ENCODE results near the gene WARS2. TPM values are rescaled to one million over a fixed set of nuclear protein-coding genes. Genes with fewer than 3 reads are reported as not detected.
A peak's percentile ranks its signal among the peaks of the same experiment; 100 is the strongest.
"Not testable (repeated sequence)": the region's sequence is repeated elsewhere in the genome, so short reads cannot be mapped to it uniquely, and the experiment has no call there.

Gene WARS2
- 10 to 100 TPM; 16.0 to 25.2 TPM for total RNA-seq

DNA sequence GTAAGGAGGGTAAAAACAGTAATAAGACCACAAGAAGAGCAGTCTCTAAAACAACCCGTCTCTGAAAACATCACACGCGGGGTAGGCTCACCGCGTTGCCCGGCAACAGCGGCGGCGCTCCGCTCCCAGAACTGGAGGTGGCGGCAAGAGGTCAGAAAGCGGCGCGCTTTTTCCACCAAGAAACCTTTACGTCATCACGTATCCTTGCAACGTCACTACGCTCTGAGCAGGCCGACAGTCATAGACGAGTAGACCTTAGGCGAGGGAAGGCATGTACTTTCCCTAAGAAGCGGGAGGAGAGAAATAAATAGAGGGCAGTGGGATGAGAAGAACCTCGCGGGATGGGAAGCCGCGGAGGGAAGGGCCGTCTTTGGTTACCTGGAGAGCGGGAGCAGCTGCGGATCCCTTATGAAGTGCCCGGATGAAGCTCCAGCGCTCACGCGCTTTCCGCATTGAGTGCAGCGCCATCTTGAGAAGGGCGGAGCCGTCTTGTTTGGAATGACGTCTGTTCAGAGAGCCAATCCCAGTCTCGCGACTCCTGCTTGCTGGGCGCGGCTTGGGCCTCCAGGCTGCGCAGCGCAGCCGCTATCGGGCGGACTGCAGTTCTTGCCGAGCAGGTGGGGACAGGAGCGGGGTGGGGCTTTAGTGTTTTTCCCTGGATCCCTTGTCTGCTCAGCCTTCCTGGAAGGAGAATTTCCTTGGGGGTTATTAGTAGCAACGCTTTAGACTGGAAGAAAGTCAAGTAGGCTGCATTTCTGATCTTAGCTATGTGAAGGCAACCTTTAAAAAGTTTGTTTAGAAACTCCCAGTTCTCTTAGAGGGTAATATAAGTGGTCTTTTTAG is at the start of gene WARS2:
Gene WARS2, minus strand, starts transcription at position 477 of the 843 bp plus-strand sequence. Its CDS starts 9 bp downstream, at position 468.
- H3K27ac Mint-ChIP-seq, result no peak within 1 kb of the TSS
- no peaks in the 10 kb centered on the region for H3K9me3 Mint-ChIP-seq (ENCODE audit: low read depth)
- H3K4me3 Mint-ChIP-seq, result no peak within 1 kb of the TSS
- intact Hi-C loops (cut with DNase I, micrococcal nuclease), result loop anchor here (1.0 to 10.0 kb wide), 7 partner anchors 572 to 1773 kb away; partner anchors contain the start of genes GDAP2 (in 2 of the 2), WDR3 (in 2 of the 2), MAN1A2 (in 1 of the 2) and PHGDH (in 1 of the 2)
- ChIA-PET POLR2A (no interaction called here), CTCF (interaction anchor here (1.2 kb wide), 1 partner anchor 9 kb away, joined by 3 read pairs; no protein-coding TSS in a partner anchor)
- peak; percentile 94 for DNase-seq
- ATAC-seq, result peak; percentile 95
- no peaks in the 10 kb centered on the region for H3K27me3 Mint-ChIP-seq
- peaks cover 25% of the 10 kb centered on the region for H3K36me3 Mint-ChIP-seq (ENCODE audit: low read depth)
- H3K4me1 Mint-ChIP-seq, result peaks cover 13% of the 10 kb centered on the region

DNA sequence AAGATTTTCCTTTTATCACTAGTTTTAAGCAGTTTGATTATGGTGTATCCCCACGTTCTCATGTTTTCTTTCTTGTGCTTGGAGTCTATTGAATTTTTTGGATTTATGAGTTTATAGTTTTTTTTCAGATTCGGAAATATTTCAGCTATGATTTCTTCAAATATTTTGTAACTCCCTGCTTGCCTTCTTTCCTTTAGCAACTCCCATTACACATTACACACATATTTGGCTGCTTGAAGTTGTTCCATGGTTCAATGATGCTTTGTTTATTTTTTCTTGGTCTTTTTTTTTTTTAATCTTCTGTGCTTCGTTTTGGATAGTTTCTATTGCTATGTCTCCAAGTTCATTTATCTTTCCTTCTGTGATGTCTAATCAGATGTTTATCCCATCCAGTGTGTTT is 48.5 kb upstream of the WARS2 start:
- peaks cover 9% of the 10 kb centered on the region for H3K9me3 Mint-ChIP-seq (ENCODE audit: low read depth)
- no peak for DNase-seq
- peaks cover 40% of the 10 kb centered on the region for H3K36me3 Mint-ChIP-seq (ENCODE audit: low read depth)
- H3K27ac Mint-ChIP-seq, result no peak overlapping the region
- no peak for ATAC-seq
- intact Hi-C loops (cut with DNase I, micrococcal nuclease), result no loop called here
- no peaks in the 10 kb centered on the region for H3K27me3 Mint-ChIP-seq
- H3K4me3 Mint-ChIP-seq, result no peak overlapping the region
- POLR2A ChIA-PET, result no interaction called here
- H3K4me1 Mint-ChIP-seq, result no peaks in the 10 kb centered on the region
- CTCF ChIA-PET, result no interaction called here

DNA sequence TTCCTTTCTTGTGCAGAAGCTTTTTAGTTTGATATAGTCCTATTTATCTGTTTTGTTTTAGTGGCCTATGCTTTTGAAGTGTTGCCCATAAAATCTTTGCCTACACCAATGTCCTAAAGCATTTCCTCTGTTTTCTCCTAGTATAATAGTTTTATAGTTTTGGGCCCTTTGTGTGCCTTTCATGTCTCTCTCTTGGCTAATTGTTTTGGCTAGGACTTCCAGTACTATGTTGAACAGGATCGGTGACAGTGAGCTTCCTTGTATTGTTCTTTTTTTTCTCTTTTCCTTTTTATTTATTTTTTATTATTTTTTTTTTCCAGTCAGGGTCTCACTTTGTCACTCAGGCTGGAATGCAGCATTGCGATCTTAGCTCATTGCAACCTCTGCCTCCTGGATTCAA is 47.0 kb upstream of the WARS2 start:
- intact Hi-C loops (cut with DNase I, micrococcal nuclease), result no loop called here
- ATAC-seq (no peak), DNase-seq (no peak)
- H3K4me1 Mint-ChIP-seq, result no peaks in the 10 kb centered on the region
- H3K9me3 Mint-ChIP-seq (ENCODE audit: low read depth), result peaks cover 9% of the 10 kb centered on the region
- no peaks in the 10 kb centered on the region for H3K27me3 Mint-ChIP-seq
- ChIA-PET POLR2A (no interaction called here), CTCF (no interaction called here)
- H3K4me3 Mint-ChIP-seq, result no peak overlapping the region
- no peak overlapping the region for H3K27ac Mint-ChIP-seq
- H3K36me3 Mint-ChIP-seq (ENCODE audit: low read depth), result peaks cover 42% of the 10 kb centered on the region

DNA sequence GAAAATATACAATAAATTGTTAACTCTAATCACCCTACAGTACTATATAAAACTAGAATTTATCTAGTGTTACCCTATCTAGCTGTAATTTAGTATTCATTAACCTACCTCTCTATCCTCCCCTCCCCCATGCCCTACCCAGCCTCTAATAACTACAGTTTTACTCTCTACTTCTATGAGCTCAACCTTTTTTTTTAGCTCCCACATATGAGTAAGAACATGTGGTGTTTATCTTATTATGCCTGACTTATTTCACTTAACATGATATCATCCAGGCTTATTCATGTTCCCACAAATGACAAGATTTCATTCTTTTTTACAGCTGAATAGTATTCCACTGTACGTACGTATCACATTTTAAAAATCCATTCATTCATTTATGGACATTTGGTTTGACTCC is 46.0 kb upstream of the WARS2 start:
- intact Hi-C loops (cut with DNase I, micrococcal nuclease), result no loop called here
- H3K36me3 Mint-ChIP-seq (ENCODE audit: low read depth), result peaks cover 46% of the 10 kb centered on the region

DNA sequence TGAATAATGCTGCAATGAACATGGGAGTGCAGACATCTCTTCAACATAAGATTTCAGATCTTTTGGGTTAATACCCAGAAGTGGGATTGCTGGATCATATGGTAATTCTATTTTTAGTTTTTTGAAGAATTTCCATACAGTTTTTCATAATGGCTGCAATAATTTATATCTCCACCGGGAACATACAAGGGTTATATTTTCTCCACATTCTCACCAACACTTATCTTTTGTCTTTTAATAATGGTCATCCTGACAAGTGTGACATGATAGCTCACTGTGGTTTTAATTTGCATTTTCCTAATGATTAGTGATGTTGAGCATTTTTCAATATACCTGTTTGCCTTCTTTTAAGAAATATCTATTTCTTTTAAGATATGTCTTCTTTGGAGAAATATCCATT is 44.5 kb upstream of the WARS2 start:
- intact Hi-C loops (cut with DNase I, micrococcal nuclease), result no loop called here
- no peak overlapping the region for H3K4me3 Mint-ChIP-seq
- DNase-seq, result no peak
- peaks cover 42% of the 10 kb centered on the region for H3K36me3 Mint-ChIP-seq (ENCODE audit: low read depth)
- ChIA-PET POLR2A (no interaction called here), CTCF (interaction anchor here (0.6 to 0.7 kb wide), 2 partner anchors 11 to 191 kb away, joined by 3 read pairs; no protein-coding TSS in a partner anchor)
- H3K27ac Mint-ChIP-seq, result no peak overlapping the region
- peaks cover 11% of the 10 kb centered on the region for H3K9me3 Mint-ChIP-seq (ENCODE audit: low read depth)
- no peak for ATAC-seq
- H3K4me1 Mint-ChIP-seq, result no peaks in the 10 kb centered on the region
- H3K27me3 Mint-ChIP-seq, result no peaks in the 10 kb centered on the region

More for the DNA sequence above, 46.0 kb upstream of the WARS2 start:
- ChIA-PET POLR2A (no interaction called here), CTCF (no interaction called here)
- Mint-ChIP-seq H3K4me1 (no peaks in the 10 kb centered on the region), H3K4me3 (no peak overlapping the region), H3K9me3 (ENCODE audit: low read depth) (peaks cover 11% of the 10 kb centered on the region), H3K27me3 (no peaks in the 10 kb centered on the region), H3K27ac (no peak overlapping the region)
- ATAC-seq, result no peak
- no peak for DNase-seq

DNA sequence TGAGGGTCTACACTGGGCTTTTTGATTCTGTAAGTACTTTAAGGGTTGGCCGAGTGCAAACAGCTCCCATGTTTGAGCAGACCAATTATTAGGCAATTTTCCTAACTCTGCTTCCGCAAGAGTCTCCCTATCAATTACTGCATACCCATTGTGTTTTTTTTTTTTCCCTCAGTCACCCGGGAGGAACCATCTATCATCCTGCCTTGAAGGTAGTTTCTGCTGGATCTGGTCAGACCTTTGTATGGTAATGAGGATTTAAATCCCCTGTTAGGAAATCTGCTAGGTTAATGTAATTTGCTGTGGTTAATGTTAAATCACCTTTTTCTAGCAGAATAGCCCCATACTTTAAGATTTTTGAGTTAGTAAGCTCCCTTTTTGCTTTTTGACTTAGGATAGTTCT is 40.8 kb upstream of the WARS2 start:
- ATAC-seq, result no peak
- Mint-ChIP-seq H3K27me3 (no peaks in the 10 kb centered on the region), H3K4me1 (no peaks in the 10 kb centered on the region), H3K36me3 (ENCODE audit: low read depth) (peaks cover 46% of the 10 kb centered on the region), H3K27ac (no peak overlapping the region), H3K9me3 (ENCODE audit: low read depth) (peaks cover 15% of the 10 kb centered on the region), H3K4me3 (no peak overlapping the region)
- DNase-seq, result no peak
- intact Hi-C loops (cut with DNase I, micrococcal nuclease), result no loop called here
- POLR2A ChIA-PET, result no interaction called here
- CTCF ChIA-PET, result no interaction called here

DNA sequence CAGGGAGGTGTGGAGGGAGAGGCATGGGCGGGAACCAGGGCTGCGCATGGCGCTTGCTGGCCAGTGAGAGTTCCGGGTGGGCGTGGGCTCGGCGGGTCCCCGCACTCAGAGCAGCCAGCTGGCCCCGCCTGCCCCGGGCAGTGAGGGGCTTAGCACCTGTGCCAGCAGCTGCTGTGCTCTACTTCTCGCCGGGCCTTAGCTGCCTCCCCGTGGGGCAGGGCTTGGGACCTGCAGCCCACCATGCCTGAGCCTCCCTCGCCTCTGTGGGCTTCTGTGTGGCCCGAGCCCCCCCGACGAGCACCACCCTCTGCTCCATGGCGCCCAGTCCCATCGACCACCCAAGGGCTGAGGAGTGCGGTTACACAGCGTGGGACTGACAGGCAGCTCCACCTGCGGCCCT is 38.6 kb upstream of the WARS2 start:
- Mint-ChIP-seq H3K4me1 (no peaks in the 10 kb centered on the region), H3K36me3 (ENCODE audit: low read depth) (peaks cover 57% of the 10 kb centered on the region), H3K9me3 (ENCODE audit: low read depth) (peaks cover 17% of the 10 kb centered on the region), H3K4me3 (no peak overlapping the region), H3K27me3 (no peaks in the 10 kb centered on the region), H3K27ac (no peak overlapping the region)
- DNase-seq (no peak), ATAC-seq (no peak)
- intact Hi-C loops (cut with DNase I, micrococcal nuclease), result no loop called here
- POLR2A ChIA-PET, result no interaction called here
- CTCF ChIA-PET, result no interaction called here

DNA sequence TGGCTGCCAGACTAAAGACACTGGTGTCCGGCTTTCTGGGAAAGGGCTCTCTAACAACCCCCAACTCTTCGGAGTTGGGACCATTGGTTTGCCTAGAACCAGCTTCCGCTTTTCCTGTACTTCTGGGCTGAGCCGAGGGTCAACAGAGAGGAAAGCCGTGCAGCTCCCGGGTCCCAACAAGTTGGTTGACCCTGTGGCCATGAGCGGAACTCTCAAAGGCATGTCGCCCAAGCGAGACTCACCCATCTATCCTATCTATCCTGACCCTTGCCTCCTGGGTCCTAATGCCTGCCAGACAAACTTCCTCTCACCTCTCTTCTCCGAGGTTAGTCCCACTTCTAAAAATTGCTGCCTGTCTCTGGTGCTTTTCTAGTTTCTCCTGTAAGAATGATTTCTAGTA is 32.5 kb upstream of the WARS2 start:
- ATAC-seq; CTCF ChIA-PET; H3K4me3 Mint-ChIP-seq; intact Hi-C loops (cut with DNase I, micrococcal nuclease); H3K27me3 Mint-ChIP-seq; H3K4me1 Mint-ChIP-seq; DNase-seq; H3K27ac Mint-ChIP-seq; POLR2A ChIA-PET: not testable (repeated sequence)
- H3K36me3 Mint-ChIP-seq (ENCODE audit: low read depth), result peaks cover 73% of the 10 kb centered on the region
- H3K9me3 Mint-ChIP-seq (ENCODE audit: low read depth), result peaks cover 13% of the 10 kb centered on the region

DNA sequence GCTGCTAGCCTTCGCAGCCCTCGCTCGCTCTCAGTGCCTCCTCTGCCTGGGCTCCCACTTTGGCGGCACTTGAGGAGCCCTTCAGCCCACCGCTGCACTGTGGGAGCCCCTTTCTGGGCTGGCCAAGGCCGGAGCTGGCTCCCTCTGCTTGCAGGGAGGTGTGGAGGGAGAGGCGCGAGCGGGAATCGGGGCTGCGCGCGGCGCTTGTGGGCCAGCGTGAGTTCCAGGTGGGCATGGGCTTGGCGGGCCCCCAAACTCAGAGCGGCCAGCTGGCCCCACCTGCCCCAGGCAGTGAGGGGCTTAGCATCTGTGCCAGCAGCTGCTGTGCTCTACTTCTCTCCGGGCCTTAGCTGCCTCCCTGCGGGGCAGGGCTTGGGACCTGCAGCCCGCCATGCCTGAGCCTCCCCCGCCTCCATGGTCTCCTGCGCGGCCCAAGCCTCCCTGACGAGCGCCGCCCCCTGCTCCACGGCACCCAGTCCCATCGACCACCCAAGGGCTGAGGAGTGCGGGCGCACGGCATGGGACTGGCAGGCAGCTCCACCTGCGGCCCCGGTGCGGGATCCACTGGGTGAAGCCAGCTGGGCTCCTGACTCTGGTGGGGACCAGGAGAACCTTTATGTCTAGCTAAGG is 31.0 kb upstream of the WARS2 start:
- H3K27ac Mint-ChIP-seq; H3K4me1 Mint-ChIP-seq; H3K27me3 Mint-ChIP-seq; CTCF ChIA-PET; DNase-seq; POLR2A ChIA-PET; H3K9me3 Mint-ChIP-seq (ENCODE audit: low read depth); ATAC-seq; intact Hi-C loops (cut with DNase I, micrococcal nuclease); H3K4me3 Mint-ChIP-seq: not testable (repeated sequence)
- peaks cover 72% of the 10 kb centered on the region for H3K36me3 Mint-ChIP-seq (ENCODE audit: low read depth)

DNA sequence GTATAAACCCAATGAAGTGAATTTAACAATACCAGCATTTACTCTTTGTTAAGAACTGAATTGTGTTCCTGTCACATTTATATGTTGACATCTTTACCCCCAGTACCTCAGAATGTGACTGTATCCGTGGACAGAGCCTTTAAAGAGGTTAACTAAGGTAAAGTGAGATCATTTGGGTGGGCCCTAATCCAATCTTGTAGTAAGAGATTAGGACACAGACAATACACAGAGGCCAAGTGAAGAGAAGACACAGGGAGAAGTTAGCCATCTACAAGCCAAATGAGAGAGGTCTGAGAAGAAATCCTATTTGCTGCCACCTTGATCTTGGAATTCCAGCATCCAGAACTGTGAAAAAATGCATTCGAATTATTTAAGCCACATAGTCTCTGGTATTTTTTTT is 22.9 kb upstream of the WARS2 start:
- POLR2A ChIA-PET, result no interaction called here
- Mint-ChIP-seq H3K9me3 (ENCODE audit: low read depth) (no peaks in the 10 kb centered on the region), H3K4me3 (no peak overlapping the region), H3K27ac (no peak overlapping the region), H3K4me1 (no peaks in the 10 kb centered on the region), H3K27me3 (no peaks in the 10 kb centered on the region), H3K36me3 (ENCODE audit: low read depth) (peaks cover 59% of the 10 kb centered on the region)
- DNase-seq (no peak), ATAC-seq (no peak)
- intact Hi-C loops (cut with DNase I, micrococcal nuclease), result no loop called here
- CTCF ChIA-PET, result interaction anchor here (0.6 kb wide), 2 partner anchors 82 to 209 kb away, joined by 3 read pairs; no protein-coding TSS in a partner anchor

DNA sequence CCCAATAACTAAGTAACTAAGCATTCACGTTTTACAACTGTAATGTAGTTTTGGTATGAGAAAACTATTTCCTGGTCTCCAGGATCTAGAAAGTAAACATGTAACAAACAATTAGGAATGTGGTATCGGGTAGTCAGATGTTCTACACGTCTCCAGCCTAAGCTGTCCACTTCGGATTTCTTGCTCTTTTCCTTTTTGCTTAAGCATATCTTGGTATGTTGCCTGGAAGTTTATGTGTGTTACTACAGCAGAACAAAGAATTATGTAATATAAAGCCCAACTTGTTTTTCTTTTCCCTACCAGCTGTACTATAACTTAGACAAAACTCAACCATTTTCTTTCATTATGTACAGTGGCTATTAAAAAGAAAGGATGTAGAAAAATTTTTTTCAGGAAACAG is 20.4 kb upstream of the WARS2 start:
- Mint-ChIP-seq H3K36me3 (ENCODE audit: low read depth) (peaks cover 64% of the 10 kb centered on the region), H3K4me3 (no peak overlapping the region), H3K4me1 (no peaks in the 10 kb centered on the region), H3K9me3 (ENCODE audit: low read depth) (peaks cover 1% of the 10 kb centered on the region), H3K27me3 (no peaks in the 10 kb centered on the region), H3K27ac (no peak overlapping the region)
- ATAC-seq, result no peak
- DNase-seq, result no peak
- ChIA-PET CTCF (interaction anchor here (0.5 to 0.6 kb wide), 2 partner anchors 19 to 169 kb away, joined by 3 read pairs; no protein-coding TSS in a partner anchor), POLR2A (no interaction called here)
- intact Hi-C loops (cut with DNase I, micrococcal nuclease), result no loop called here

DNA sequence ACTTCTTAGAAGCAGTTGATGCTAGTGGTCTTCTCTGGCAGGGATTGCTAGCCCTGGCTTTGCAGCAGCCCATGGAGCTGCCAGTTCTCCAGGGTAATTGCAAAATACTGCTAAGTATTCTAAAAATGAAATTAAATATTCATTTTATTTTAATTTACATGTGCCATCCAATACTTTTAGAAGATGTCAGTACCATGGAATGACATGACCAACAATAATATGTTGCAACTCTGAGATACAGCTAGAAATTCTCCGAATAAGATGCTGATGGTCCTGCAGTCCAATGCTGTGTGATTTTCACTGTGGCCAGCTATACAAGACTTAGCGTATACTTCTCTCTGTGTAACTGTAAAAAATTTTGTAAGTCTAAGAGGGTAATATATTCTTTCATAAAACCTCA is 20.0 kb upstream of the WARS2 start:
- intact Hi-C loops (cut with DNase I, micrococcal nuclease), result no loop called here
- Mint-ChIP-seq H3K27me3 (no peaks in the 10 kb centered on the region), H3K9me3 (ENCODE audit: low read depth) (peaks cover 5% of the 10 kb centered on the region), H3K4me1 (no peaks in the 10 kb centered on the region), H3K27ac (no peak overlapping the region), H3K36me3 (ENCODE audit: low read depth) (peaks cover 66% of the 10 kb centered on the region), H3K4me3 (no peak overlapping the region)
- ChIA-PET POLR2A (no interaction called here), CTCF (no interaction called here)
- DNase-seq, result no peak
- no peak for ATAC-seq

Data from activated CD4-positive, alpha-beta T cell treated with anti-CD3 and anti-CD28 coated beads for 36 hours (primary cell).